ENCODE results near the gene CA14.
"Not testable (repeated sequence)": the region's sequence is repeated elsewhere in the genome, so short reads cannot be mapped to it uniquely, and the experiment has no call there.

CA14 gene

DNA sequence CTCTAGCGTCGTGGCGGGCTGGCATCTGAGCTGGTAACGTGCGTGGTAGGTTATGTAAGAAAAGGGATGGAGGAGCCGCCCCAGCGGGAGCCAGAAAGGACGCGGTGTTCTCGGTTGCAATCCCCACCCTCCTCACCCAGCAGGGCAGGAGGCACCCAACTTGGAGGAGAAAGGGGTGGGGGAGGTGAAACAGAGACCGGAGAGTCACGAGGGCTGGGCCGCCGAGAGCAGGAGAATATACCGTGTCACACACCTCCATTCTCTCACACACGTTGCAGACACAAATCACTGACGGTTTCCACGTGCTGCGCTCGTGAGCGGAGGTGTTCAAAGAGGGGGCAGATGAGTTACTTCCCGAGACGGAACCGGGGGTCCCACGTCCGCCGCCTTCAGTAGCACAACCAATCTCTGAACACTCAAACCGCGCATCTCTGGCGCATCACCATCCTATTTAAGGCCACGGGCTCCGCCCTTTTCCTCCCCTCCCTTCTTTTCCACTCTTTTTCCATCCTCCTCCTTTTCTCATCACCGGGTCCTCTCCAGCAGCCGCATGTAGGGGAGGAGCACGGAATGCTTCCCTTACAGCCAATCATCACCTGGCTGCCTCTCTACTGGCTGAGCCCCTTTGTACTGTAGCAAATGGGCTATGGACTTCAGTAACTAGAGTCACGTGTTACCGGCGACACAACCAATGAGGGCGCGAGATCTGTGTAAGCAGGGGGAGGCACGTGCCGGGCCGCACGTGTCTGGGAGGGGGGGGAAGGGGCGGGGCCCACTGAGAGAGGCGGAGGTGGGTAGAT, 24.4 kb downstream of the CA14 start, which contains the start of gene CIART:
CIART (plus strand) TSS at position 797 of the 800 bp plus-strand sequence. CDS start 714 bp downstream, outside the sequence.
- DNase-seq, result peak; percentile 91

DNA sequence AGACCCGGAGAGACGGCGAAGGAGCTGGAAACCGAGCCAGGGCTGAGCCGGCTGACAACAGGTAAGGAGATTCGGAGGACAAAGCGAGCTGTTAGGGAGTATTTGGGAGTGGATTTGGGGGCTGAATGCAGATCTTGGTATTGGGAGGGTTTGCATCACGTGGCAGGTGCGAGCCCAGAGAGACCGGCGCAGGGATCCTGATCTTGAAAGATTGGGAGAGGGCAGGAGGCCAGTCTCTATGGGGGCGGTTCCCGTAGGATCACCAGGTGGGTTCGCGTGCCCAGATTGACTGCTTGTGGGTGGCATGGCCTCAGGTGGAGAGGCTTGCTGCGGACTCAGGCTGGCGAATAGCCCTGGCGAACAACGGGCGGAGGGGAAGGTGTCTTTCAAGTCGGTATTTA, 25.0 kb downstream of the CA14 start:
- no peak for DNase-seq

DNA sequence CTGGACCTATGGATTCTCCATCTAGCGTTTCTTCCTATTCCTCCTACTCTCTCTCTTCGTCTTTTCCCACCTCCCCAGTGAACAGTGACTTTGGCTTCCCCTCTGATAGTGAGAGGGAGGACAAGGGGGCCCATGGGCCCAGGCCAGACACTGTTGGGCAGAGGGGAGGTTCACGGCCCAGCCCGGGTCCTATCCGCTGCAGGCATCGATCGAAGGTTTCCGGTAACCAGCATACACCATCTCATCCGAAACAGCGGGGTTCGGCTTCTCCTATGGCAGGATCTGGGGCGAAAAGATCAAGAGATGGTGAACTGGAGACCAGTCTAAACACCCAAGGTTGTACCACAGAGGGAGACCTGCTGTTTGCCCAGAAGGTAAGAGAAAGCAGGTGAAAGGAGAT, 25.7 kb downstream of the CA14 start:
- no peak for DNase-seq

DNA sequence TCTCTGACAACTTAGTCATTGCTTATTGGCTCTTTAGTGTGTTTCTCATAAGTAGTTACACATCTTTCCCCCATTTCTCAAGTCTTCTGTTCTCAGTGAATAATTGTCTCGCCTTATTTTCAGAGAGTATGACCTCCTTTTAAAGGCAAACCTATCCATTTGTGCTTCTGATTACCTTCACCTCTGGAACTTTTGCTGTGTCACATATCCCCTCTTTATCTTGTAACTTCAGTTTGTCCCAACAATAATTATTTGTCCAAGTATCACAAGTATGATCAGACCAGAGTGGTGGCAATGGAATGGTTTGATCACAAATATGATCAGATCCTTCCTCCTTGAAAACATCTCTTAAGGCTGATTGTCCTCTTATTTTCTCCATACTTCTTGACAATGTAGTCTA, 30.8 kb downstream of the CA14 start:
- no peak for DNase-seq

DNA sequence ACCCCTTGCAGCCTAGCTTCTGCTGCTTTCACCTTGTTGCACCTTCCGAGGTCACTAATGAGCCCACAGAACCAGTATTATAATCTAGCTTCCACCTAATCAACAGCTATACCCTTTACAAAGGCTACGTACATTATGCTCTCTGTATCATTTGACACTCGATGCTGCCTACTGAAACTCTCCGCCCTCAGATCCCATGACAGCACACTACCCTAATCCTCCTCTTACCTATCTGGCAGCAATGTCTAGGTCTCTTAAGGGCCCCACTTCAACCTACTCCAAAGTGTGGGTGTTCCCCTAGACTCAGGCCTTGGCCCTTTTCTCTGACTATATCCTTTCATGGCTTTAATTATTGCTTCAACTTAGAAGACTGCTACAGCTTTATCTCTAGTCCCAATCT, 31.2 kb downstream of the CA14 start:
- DNase-seq, result no peak

DNA sequence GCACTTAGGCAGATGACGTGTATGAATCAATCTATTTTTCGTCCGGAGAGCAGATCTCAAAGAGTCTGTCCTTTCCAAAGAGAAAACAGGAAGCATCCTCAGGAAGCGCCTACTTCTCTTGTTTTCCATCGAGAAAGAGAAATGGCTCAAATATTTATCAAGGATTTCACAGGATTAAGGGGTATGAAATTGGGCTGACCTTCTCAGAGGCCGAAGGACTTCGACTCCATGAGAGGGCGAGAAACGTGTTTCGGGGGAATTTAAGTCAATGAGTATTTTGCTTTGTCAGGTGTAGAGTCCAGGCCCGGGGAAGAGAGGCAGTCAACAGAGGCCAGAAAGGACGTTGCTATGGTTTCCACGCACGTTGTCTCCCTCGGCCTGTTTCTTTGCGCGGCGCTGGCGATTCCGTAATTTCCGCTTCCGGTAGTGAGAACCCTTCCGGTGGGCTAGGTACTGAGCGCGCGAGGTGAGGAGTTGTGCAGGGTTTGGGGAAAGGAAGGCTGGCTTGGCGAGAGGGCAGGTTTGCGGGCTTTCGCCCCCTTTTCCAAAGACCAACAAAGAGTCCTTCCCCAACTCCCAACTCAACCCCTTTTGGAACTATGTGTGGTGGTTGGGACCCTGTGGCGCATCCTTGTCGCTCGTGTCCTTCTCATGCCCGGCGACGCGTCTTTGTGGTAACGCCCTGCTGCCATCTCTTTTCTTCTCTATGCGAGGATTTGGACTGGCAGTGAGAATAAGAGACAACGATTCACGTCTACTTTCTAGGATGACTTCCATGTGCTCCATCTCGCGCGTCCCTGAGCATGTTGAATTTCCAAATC, 36.1 kb downstream of the CA14 start, which contains the start of gene MRPS21:
MRPS21 (plus strand) TSS at position 429 of the 821 bp plus-strand sequence. CDS start 506 bp downstream, outside the sequence.
- peak; percentile 92 for DNase-seq

DNA sequence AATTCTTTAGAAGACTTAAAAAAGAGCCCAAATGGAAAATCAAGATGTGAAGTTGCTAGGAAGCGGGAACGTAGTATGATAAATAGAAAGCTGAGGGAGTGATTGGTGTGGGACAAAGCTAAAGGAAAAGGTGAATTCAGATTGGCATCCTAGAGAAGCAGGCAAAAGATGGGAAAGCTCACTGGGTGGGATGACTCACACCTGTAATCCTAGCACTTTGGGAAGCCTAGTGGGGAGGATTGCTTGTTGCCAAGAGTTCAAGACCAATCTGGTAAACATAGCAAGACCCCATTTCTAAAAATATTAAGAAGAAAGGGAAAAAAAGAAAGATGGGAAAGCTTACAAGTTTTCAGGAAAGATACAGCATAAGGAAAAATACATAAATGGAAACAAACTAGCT, 37.9 kb downstream of the CA14 start:
- no peak for DNase-seq

DNA sequence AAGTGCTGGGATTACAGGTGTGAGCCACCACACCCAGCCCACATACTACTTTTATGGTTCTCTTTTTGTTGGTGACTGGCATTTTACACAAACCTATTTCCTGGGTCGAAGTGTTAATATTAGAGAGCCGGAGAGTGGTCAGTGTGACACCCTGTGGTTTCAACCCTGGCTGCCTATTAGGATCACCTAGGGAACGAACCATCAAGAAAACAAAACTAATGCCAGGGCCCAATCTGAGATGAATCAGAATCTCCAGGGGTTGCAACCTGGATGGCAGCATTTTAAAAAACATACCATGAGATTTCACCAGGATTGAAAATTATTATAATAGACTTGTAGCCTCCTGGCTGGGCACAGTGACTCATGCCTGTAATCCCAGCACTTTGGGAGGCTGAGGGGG, 42.1 kb downstream of the CA14 start:
- DNase-seq, result no peak

DNA sequence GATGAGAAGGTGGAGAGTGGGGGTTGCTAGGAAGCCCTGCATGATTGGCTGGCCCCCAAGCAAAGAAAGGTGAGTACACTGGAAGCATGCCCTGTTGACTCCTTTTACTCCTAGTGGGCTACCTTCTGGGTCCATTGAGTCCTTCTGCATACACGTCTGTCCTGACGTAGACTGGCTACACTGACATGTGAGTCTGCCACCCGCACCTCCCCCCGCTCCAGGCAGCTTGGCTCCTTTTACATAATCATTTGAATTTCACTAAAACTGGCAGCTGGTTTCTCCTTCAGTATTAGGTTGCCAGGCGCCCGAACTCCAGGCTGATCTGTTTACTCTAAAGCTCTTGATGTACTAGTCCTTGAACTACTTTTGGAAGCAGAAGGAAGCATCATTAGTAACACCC, 44.8 kb downstream of the CA14 start:
- no peak for DNase-seq

DNA sequence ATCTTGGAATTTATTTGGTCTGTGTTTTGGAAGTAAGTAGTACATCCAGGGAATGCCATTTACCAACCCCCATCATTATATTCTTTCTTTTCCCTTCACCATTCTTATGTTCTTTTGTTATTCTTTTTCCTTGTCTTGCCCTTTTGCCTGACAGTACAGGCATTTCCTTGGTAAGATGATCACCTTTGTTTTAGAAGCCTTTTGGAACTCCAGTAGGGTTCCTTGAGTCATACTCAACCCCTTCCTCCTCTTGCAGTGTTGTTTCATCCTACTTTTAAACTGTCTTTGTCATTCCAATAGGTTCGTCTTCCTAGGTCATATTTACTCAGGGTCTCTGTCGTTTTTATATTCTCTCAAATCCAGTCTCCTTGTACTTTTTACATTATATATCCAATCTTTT, 45.3 kb downstream of the CA14 start:
- DNase-seq, result no peak

DNA sequence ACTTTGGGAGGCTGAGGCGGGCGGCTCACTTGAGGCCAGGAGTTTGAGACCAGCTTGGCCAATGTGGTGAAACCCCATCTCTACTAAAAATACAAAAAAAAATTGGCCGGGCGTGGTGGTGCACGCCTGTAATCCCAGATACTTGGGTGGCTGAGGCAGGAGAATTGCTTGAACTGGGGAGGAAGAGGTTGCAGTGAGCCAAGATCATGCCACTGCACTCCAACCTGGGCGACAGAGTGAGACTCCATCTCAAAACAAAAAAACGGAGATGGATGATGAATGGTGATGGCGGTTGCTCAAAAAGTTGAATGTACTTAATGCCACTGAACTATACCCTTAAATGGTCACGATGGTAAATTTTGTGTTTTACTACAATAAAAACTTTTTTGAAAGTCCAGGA, 51.0 kb downstream of the CA14 start:
- DNase-seq, result not testable (repeated sequence)

DNA sequence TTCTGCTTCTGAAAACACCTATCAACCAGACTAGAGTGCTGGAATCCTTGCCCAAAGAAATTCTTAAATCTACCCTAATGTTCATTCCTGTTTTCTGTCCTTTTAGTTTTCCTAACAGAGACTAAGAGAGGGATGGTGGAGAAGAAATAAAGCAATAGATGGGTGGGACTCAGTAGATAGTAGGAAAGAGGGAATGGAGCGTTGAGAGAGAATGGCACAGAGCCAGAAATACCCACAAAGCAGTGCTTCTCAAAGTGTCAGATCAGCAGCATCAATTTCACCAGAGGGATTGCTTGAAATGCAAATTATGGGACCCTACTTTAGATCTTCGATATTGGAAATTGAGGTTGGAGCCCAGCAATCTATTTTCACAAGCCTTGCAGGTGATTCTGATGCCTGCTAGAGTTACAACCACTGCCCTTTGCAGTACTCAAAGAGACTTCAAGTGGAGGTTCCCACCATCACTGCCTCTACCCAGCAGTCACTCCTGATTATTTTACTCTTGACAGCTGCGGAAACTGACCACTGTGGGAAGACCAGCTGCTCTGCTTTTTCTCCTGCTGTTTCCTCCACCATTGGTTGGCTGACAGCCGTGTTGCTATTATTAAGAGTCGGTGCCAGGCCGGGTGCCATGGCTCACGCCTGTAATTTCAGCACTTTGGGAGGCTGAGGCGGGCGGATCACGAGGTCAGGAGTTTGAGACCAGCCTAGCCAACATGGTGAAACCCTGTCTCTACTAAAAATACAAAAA, 52.4 kb downstream of the CA14 start:
- no peak for DNase-seq

DNA sequence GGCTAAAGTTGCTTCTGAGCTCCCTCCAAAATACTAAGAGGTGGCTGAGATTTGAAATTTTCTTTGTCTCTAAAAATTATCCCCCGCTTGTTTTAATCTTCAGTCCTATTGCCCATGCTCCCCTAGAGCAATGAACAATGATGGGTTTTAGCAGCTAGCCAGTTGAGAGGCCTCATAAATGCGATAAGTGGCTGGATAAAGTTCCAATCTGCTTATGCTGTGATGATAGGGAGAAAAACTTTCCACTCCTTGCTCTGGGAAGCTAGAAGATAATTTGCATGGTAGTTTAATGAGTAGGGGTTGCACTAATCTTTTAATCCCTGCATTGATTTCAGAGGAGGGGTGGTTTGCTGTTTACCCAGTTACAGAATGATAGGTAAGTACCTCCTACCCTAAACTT, 54.2 kb downstream of the CA14 start:
- no peak for DNase-seq

Measured in CD4-positive, alpha-beta T cell treated with Interferon gamma for 1 hour (primary cell).